22Rv1 (cell line): Measurements from ENCODE around the gene CDCA5.

Experiments
- CTCF ChIP-seq: fragments of 450-650 bp; IDR thresholded peaks from 2 replicates; pipeline ENCODE4 v1.5.1; 2017; ENCODE audit warnings: mild to moderate bottlenecking
- ZFX ChIP-seq: fragments of 450-650 bp; IDR thresholded peaks from 2 replicates; pipeline ENCODE4 v1.6.1; 2017; ENCODE audit warnings: antibody characterized with exemption, borderline replicate concordance

GRCh38 chr11:65109231-65110198 is 25.7 kb upstream of the CDCA5 start:
- TF ChIP-seq CTCF = no peak
- no peak for TF ChIP-seq ZFX
